ENCODE data around the gene CAMK2N2. TPM values are rescaled to one million over a fixed set of nuclear protein-coding genes. Genes with fewer than 3 reads are reported as not detected.

CAMK2N2 gene
- total RNA-seq, 6 experiments from 2014 or later, result 0.21 to 0.42 (median 0.24) TPM; not detected in 3

- intact Hi-C loops (cut with DNase I), result no loop called here
- Histone ChIP-seq H3K9me3 (no peaks in the 10 kb centered on the region), H3K27ac (no peak overlapping the region), H3K27me3 (peaks cover 0 to 24% of the 10 kb centered on the region in 2 donors), H3K4me1 (peaks cover 0 to 18% (median 3%) of the 10 kb centered on the region in 4 donors), H3K4me3 (no peak overlapping the region), H3K36me3 (no peaks in the 10 kb centered on the region)
- no peak for DNase-seq
- WGBS (ENCODE audit: insufficient coverage, low coverage, low lambda C conversion rate, missing lambda C conversion rate), result 76% methylated on average over 6 of the region's 23 CpGs
- TF ChIP-seq CTCF (IDR thresholded peaks at IDR 0.05), result no peak
- no peak for TF ChIP-seq POLR2A (IDR thresholded peaks at IDR 0.05)
- no peak for ATAC-seq
Measured at GRCh38 chr3:184233127-184233843, 28.1 kb downstream of the CAMK2N2 start.

DNA sequence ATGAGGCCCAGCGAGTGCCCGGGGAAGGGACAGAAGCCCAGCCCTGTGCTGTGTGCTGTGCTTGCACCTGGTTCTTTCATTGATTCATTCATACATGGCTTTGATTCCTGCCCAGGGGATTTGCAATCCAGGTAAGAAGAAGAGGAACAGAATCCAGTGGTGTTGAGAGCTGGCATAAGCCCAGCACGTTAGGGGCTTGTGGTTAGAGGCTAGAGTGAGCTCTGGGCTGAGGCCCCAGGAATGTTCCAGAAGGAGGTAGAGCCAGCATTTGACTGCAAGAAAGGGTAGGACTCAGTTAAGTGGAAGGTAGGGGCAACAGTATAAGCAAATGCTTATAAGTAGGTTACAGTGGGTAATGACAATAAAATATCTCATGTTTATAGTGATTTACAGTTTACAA is 29.7 kb downstream of the CAMK2N2 start:
- intact Hi-C loops (cut with DNase I), result no loop called here
- no peak for TF ChIP-seq POLR2A (IDR thresholded peaks at IDR 0.05)
- no peak for TF ChIP-seq CTCF (IDR thresholded peaks at IDR 0.05)
- Histone ChIP-seq H3K4me1 (peaks cover 0 to 18% (median 3%) of the 10 kb centered on the region in 4 donors), H3K4me3 (no peak overlapping the region), H3K9me3 (no peaks in the 10 kb centered on the region), H3K27ac (no peak overlapping the region), H3K27me3 (peaks cover 0 to 24% of the 10 kb centered on the region in 2 donors), H3K36me3 (no peaks in the 10 kb centered on the region)
- DNase-seq (no peak), ATAC-seq (no peak)
- WGBS (ENCODE audit: insufficient coverage, low coverage, low lambda C conversion rate, missing lambda C conversion rate), result 69% methylated on average over 3 of the region's 3 CpGs

GRCh38 chr3:184230603-184231528 is 30.5 kb downstream of the CAMK2N2 start:
- no peaks in the 10 kb centered on the region for H3K9me3 ChIP-seq
- H3K4me3 ChIP-seq, result peak overlapping the region in 1 of 3 donors; percentile 3
- H3K27me3 ChIP-seq, result peaks cover 0 to 24% of the 10 kb centered on the region in 2 donors
- TF ChIP-seq POLR2A (IDR thresholded peaks at IDR 0.05) (no peak), CTCF (IDR thresholded peaks at IDR 0.05) (no peak)
- peaks cover 0 to 18% (median 3%) of the 10 kb centered on the region in 4 donors for H3K4me1 ChIP-seq
- intact Hi-C loops (cut with DNase I), result no loop called here
- H3K27ac ChIP-seq, result no peak overlapping the region
- no peaks in the 10 kb centered on the region for H3K36me3 ChIP-seq
- ATAC-seq (no peak), DNase-seq (no peak)
- 37% methylated on average over 5 of the region's 79 CpGs for WGBS (ENCODE audit: insufficient coverage, low coverage, low lambda C conversion rate, missing lambda C conversion rate)

GRCh38 chr3:184230081-184230602 is 31.2 kb downstream of the CAMK2N2 start:
- peaks cover 0 to 24% of the 10 kb centered on the region in 2 donors for H3K27me3 ChIP-seq
- 3% methylated on average over 5 of the region's 61 CpGs for WGBS (ENCODE audit: insufficient coverage, low coverage, low lambda C conversion rate, missing lambda C conversion rate)
- peaks cover 0 to 18% (median 3%) of the 10 kb centered on the region in 4 donors for H3K4me1 ChIP-seq
- no peak overlapping the region for H3K27ac ChIP-seq
- ATAC-seq, result peak in 3 of 4 donors; percentile 7 to 62 (median 28)
- intact Hi-C loops (cut with DNase I), result no loop called here
- no peak for TF ChIP-seq POLR2A (IDR thresholded peaks at IDR 0.05)
- no peak for TF ChIP-seq CTCF (IDR thresholded peaks at IDR 0.05)
- DNase-seq, result no peak
- H3K36me3 ChIP-seq, result no peaks in the 10 kb centered on the region
- H3K9me3 ChIP-seq, result no peaks in the 10 kb centered on the region
- H3K4me3 ChIP-seq, result peak overlapping the region; percentile 3 to 23 (median 18)

Measured in right lobe of liver (tissue), 6 donors.